T47D (cell line): ENCODE data around the gene EML1.

Experiments
- DNase-seq, 2 experiments: peaks; one replicate each; pipeline versions ENCODE4 v3.0.0 to v3.0.0-alpha.2; 2011 to 2012; ENCODE audit warnings: low read depth in 1 of 2, low spot score in 1 of 2
- JUND ChIP-seq: IDR thresholded peaks from 2 replicates; pipeline ENCODE4 v1.6.1; 2012; ENCODE audit warnings: low read depth
- in situ Hi-C: cut with HindIII; loops from 2 replicates; pipeline ENCODE4 v1.10.0; 2016; ENCODE audit warnings: low sequenced_read_pairs, low pct_unique_long_range_greater_than_20kb

EML1 gene

DNA sequence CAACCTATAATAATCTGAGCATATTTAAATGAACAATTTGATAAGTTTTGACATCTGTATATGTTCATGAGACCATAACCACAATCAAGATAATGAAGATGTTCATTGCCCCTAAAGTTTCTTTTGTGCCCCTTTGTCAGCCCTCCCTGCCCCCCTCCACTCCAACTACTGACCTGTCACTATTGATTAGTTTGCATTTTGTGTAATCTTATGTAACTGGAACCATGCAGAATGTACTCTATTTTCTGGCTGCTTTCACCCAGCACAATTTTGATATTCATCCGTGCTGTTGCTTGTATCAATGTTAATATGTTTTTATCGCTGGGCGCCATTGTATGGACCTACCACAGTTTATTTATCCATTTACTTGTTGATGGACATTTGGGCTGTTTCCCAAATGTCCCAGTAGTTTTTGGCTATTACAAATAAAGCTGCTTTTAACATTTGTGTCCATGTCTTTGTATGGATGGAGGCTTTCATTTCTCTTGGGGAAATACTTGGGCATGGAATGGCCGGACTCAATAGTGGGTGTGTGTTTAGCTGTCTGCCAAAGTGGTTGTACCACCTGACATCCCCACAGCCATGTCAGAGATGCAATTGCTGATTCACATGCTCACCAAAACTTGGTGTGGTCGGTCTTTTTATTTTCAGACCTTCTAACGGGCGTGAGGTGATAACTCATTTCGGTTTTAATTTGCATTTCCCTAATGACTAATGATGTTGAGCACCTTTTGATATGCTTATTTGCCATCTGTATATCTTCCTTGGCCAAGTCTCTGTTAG, 38.9 kb downstream of the EML1 start:
- no peak for DNase-seq
- no peak for TF ChIP-seq JUND
- in situ Hi-C loops: no loop called here

DNA sequence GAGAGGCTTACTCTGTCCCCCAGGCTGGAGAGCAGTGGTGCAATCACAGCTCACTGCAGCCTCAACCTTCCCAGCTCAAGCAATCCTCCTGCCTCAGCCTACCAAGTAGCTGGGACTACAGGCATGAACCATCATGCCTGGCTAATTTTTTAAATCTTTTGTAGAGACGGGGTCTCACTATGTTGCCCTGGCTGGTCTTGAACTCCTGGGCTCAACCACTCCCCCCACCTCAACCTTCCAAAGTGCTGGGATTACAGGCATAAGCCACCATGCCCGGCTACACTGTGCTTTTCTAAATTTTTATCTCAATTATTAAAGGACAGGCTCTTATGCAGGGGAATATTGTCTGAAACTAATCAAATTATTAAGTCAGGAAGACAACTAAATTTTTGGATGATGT, 44.6 kb downstream of the EML1 start:
- in situ Hi-C loops: no loop called here
- TF ChIP-seq JUND: no peak

DNA sequence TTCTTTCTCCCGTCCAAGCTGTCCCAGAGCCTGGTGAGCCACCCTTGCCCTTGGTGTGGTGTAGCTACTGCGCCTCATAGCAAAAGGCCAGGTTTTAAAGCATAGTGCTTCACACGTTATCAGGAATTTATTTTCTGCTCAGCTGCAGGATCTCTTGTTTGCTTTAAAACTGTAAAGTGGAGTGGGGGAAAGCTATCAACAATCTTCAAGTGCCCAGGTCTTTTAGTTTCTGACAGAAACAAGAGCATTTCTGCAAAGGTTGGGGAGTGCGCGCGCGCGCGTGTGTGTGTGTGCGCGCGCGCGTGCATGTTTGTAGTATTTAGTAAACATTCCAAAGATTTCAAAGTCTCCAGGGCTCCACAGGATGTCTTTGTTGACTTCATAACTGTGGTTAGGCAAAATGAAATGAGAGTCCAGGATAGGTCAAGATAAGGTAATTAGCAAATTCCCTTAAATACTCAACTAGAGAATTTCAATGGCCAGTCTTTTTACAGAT, 45.5 kb downstream of the EML1 start:
- DNase-seq: peak; percentile 66 to 86
- TF ChIP-seq JUND: no peak
- in situ Hi-C loops: no loop called here

More for the DNA sequence above, 44.6 kb downstream of the EML1 start:
- DNase-seq: no peak

DNA sequence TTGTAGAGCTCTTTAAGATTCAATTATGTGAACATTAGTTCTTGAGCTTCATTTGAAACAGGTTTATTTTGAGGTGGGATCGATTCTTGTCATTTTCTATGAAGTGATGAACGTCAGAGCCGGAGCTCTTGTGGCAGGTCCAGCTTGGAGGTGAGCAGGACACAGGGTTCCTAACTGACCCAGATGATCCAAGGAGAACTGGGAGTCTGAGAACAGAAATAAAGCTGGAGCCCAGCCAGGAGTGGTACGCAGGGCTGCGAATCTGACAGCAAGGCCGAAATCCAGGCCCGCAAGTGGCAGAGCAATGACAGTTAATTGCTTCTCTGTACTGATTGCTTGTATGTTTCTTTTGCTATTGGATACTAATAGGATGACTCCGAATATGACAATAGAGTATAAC, 46.5 kb downstream of the EML1 start:
- no peak for TF ChIP-seq JUND
- no peak for DNase-seq
- in situ Hi-C loops: no loop called here

DNA sequence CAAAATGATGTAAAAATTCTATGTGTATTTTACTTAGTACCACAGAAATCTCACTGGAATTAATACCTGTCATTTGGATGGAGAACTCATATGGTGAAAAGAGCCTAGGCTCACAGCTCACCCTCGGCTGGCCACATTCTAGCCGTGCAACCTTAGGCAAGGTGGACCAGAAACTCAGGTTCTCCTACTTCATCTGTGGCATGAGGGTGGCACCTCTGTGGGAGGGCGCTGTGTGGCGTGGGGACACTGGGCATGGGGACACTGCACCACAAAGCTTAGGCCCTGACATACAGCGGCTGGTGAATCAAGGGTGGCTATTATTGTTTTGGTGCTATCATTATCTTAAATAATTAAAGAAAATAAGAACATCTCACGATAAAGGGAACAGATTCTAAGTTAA, 47.1 kb downstream of the EML1 start:
- in situ Hi-C loops: no loop called here
- DNase-seq: peak; percentile 33 to 82
- no peak for TF ChIP-seq JUND

DNA sequence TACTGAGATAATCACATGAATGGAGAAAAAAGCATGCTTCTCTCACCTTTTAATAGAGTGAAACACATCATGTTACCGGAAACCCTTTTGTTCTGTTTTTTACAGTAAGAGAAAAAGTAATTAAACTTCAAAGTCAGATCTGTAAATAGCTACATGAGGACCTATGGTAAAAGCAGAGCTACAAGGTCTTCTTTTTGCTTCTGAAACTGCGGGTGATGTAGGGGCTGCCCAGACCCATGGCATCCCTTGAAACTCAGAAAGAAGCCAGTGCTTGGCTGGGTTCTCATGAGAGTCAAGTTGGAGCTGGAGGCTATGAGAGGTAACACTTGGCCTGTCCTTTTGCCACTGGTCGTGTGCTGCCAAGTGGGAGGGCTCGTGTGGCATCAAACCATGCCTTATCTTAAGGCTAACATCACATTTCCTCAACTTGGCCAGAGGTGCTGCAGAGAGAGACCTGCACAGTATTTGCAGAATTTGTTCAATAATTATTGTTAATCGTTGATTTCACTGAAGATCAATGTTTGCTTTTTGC, 47.6 kb downstream of the EML1 start:
- in situ Hi-C loops: no loop called here
- TF ChIP-seq JUND: no peak

DNA sequence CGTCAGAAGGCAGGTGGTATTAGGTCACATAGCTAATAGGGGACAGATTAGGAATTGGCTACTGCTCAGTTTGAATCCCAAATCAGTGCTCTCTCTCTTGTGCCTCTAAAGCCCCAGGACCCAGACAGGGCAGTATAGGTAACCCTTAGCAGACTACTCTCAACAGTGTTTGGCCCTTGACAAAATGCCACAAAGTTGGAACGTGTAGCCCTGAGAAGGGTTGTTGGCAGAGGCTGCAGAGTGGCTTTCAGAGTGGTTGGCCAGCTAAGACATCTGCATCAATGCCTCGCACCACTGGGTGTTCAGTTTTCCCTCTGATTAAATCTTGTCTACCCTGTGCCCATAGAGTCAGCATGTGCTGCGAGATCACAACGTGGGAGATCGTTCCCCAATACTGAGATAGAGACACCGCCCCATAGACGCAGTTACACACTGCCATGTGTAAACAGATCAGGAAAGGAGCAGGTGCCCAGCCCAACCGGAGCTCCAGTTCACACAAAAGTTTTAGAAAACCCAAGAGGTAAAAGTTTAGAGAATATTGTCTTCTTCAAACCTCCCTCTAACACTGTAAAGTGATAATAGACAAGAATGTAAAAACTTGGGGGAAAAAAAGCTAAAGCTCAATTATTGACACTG, 48.3 kb downstream of the EML1 start:
- TF ChIP-seq JUND: no peak
- in situ Hi-C loops: no loop called here
- no peak for DNase-seq

More for the DNA sequence above, 47.6 kb downstream of the EML1 start:
- DNase-seq: no peak

DNA sequence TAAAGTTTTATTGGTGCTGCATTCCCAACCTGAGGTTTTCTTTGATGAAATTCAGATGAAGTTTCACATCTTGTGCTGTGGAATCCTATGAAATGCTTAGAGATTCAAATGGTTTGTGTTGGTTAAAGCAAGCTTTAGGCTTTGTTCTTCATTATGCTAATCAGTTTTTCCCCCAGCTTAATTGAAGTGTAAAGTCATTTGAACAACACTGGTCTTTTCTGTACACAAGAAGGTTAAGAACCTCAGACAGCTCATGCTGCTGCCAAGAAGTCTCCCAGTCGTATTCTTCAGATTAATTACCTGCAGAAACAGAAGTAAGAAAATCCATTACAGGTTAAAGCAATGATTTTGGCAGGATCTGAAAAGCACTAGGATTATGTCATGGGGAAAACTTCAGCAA, 48.9 kb downstream of the EML1 start:
- TF ChIP-seq JUND: no peak
- in situ Hi-C loops: no loop called here

DNA sequence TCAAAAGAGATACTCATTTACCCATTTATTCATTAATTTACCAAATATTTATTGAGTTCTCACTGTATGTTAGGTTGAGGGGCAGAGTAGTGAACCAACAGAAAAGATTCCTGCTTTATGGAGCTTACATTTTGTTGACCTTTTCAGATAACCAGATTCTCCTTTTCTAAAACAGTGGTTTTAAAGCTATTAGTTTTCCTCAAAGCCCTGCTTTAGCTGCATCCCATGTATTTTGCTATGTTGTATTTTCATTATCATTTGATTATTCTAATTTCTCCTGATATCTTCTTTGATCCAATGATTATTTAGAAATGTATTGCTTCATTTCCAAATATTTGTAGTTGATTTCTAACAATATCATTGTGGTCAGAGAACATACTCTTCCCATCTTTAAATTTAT, 53.6 kb downstream of the EML1 start:
- no peak for TF ChIP-seq JUND
- no peak for DNase-seq
- in situ Hi-C loops: no loop called here

More for the DNA sequence above, 48.9 kb downstream of the EML1 start:
- DNase-seq: no peak

DNA sequence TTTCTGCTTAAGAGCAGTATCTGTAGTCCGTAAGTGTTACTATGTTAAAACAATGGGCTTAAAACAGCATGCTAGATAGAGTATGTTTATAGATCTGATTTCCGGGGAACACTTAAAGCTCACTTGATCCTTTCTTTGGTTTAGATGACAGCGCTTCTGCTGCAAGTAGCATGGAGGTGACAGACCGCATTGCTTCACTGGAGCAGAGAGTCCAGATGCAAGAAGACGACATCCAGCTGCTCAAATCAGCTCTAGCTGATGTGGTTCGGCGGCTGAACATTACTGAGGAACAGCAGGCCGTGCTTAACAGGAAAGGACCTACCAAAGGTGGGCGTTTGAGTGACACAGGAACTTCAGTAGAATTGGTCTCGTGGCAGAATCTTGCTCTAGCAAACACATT, 57.5 kb downstream of the EML1 start:
- DNase-seq: no peak
- TF ChIP-seq JUND: no peak
- in situ Hi-C loops: no loop called here

DNA sequence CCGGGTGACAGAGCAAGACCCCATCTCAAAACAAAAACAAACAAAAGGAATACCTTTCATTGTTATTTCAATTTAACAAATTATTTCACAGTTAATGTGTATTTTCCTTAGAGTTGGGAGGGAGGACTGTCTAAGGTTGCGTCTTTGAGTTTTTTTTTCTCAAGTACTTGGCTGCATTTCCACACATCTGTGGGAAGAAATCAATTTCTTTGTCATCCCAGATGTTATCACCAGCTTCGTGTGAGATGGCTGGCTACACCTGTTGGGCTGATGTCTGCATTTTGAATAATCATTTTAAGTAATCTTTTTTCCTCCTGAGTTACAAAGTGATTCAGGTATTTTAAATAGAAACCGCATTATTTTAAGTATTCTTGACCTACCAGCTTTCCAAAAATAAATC, 59.4 kb downstream of the EML1 start:
- in situ Hi-C loops: no loop called here
- TF ChIP-seq JUND: no peak

DNA sequence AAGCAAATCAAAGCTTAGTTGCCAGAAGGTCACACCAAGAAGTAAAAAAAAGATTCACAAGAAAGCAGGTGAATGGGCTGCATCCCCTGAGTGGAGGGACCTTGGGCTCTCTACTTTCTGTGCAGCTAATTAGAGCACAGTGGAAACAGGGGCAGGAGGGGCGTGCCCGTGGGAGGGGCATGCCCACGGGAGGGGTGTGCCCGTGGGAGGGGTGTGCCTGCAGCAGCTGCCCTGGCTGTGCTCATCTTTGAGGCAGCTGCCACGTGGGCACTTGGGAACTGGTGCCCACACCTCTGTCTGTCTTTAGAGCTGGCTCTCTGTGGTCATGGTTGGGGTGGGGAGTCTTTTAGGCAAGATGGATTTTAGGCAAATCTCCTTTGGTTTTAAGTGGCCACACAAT, 60.0 kb downstream of the EML1 start:
- DNase-seq: peak in 1 of 2 experiments; percentile 37
- TF ChIP-seq JUND: no peak
- in situ Hi-C loops: no loop called here

More for the DNA sequence above, 59.4 kb downstream of the EML1 start:
- DNase-seq: no peak

DNA sequence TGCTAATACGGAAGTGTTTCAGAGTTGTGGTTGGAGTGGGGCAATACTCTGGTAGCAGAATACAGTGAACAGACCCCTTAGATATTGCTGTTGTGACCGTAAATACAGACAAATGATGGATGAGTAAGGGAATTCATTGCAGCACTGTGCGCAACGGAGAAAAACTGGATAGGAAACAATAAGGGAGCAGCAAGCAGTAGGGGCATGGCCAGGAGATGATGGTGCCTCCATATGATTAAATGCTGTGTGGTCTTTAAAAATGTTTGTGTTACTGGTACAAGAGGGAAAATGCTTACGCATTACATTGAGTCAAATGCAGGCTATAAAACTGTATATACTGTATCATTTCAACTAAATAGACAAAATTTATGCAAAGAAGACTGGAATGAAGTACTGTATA, 61.6 kb downstream of the EML1 start:
- DNase-seq: no peak
- in situ Hi-C loops: no loop called here
- no peak for TF ChIP-seq JUND
